Non-pigmented ciliary epithelial cell (primary cell): ENCODE measurements around the gene WFDC1.
A peak's percentile ranks its signal among the peaks of the same experiment; 100 is the strongest.

Experiments
- DNase-seq: peaks from one replicate; pipeline ENCODE4 v3.0.0-alpha.2; 2010; ENCODE audit warnings: low read depth

Gene WFDC1

GRCh38 chr16:84294531-84295142, at the start of gene WFDC1:
Gene WFDC1 (plus strand): TSS chr16:84294878. CDS start chr16:84294972, 94 bp downstream.
- no peak for DNase-seq

GRCh38 chr16:84245956-84246678, 48.6 kb upstream of the WFDC1 start:
- no peak for DNase-seq

- no peak for DNase-seq
Observed at GRCh38 chr16:84246679-84247077, 48.0 kb upstream of the WFDC1 start.

- no peak for DNase-seq
Observed at GRCh38 chr16:84247331-84247730, 47.3 kb upstream of the WFDC1 start.

GRCh38 chr16:84247844-84248243, 46.8 kb upstream of the WFDC1 start:
- DNase-seq: no peak

GRCh38 chr16:84252184-84252583, 42.5 kb upstream of the WFDC1 start:
- no peak for DNase-seq

GRCh38 chr16:84253173-84253572, 41.5 kb upstream of the WFDC1 start:
- no peak for DNase-seq

- no peak for DNase-seq
Observed at GRCh38 chr16:84254062-84254461, 40.6 kb upstream of the WFDC1 start.

- DNase-seq: no peak
Observed at GRCh38 chr16:84255050-84255810, 39.4 kb upstream of the WFDC1 start.

- no peak for DNase-seq
Observed at GRCh38 chr16:84258266-84258665, 36.4 kb upstream of the WFDC1 start.

GRCh38 chr16:84259691-84260090, 35.0 kb upstream of the WFDC1 start:
- DNase-seq: no peak

GRCh38 chr16:84260766-84261554, 33.7 kb upstream of the WFDC1 start:
- no peak for DNase-seq

GRCh38 chr16:84262031-84262430, 32.6 kb upstream of the WFDC1 start:
- no peak for DNase-seq

GRCh38 chr16:84262939-84263338, 31.7 kb upstream of the WFDC1 start:
- DNase-seq: no peak

- peak; percentile 17 for DNase-seq
Observed at GRCh38 chr16:84266451-84266850, 28.2 kb upstream of the WFDC1 start.

GRCh38 chr16:84267380-84267779, 27.3 kb upstream of the WFDC1 start:
- no peak for DNase-seq

- no peak for DNase-seq
Observed at GRCh38 chr16:84268291-84269040, 26.2 kb upstream of the WFDC1 start.

GRCh38 chr16:84270071-84270470, 24.6 kb upstream of the WFDC1 start:
- no peak for DNase-seq

GRCh38 chr16:84270531-84270930, 24.1 kb upstream of the WFDC1 start:
- DNase-seq: no peak

- no peak for DNase-seq
Observed at GRCh38 chr16:84271037-84271436, 23.6 kb upstream of the WFDC1 start.

GRCh38 chr16:84271866-84272265, 22.8 kb upstream of the WFDC1 start:
- DNase-seq: no peak
